Measurements from ENCODE around the gene IDH3B.

- TF ChIP-seq EP300 (IDR thresholded peaks at IDR 0.05) (no peak), CTCF (IDR thresholded peaks at IDR 0.05) (no peak)
Measured at GRCh38 chr20:2696646-2697045, 32.6 kb upstream of the IDH3B start.
